Caco-2 (cell line): ENCODE data around the gene TSHZ3. TPM values are rescaled to one million over a fixed set of nuclear protein-coding genes. Genes with fewer than 3 reads are reported as not detected.

ENCODE experiments used
- BruUV-seq: library from RNA; stranded (reverse); fragments of 400-500 nt; replicated peaks from 2 replicates; lab custom pipeline; 2021; lab: Mats Ljungman, UMichigan
- CTCF ChIA-PET: fragments of 300-600 bp; sonication (Branson Sonifier 250); formaldehyde crosslinking; loops from one replicate; lab custom pipeline; 2022; ENCODE audit warnings: antibody characterized with exemption; lab: Charles Lee
- POLR2A ChIA-PET: fragments of 300-600 bp; sonication (Branson Sonifier 250); formaldehyde crosslinking; loops from one replicate; lab custom pipeline; 2022; ENCODE audit warnings: antibody characterized with exemption; lab: Charles Lee
- DNase-seq, 2 experiments: peaks; one replicate each; pipeline versions ENCODE4 v3.0.0 to v3.0.0-alpha.2; 2020 to 2022
- H3K27me3 ChIP-seq: replicated peaks from 2 replicates; pipeline ENCODE4 v1.6.0; 2011; ENCODE audit warnings: low read length; ENCODE audit not compliant: control insufficient read depth, insufficient read depth
- H3K36me3 ChIP-seq: 2 replicates; pipeline ENCODE4 v1.5.1; 2011; ENCODE audit warnings: low read length; ENCODE audit not compliant: control insufficient read depth, insufficient read depth
- H3K4me1 ChIP-seq: fragments of 250-450 bp; sonication (Bioruptor Pico); 2 replicates; pipeline ENCODE4 v1.5.1; 2020; ENCODE audit warnings: mild to moderate bottlenecking
- H3K4me3 ChIP-seq: 2 replicates; pipeline ENCODE4 v1.5.1; 2011; ENCODE audit warnings: low read depth, mild to moderate bottlenecking, control low read depth, low read length
- H3K9me3 ChIP-seq: fragments of 250-450 bp; sonication (Bioruptor Pico); 2 replicates; pipeline ENCODE4 v1.5.1; 2020; ENCODE audit warnings: mild to moderate bottlenecking, moderate library complexity
- H3K27ac Mint-ChIP-seq: one replicate; pipeline ENCODE4 v1.8.0; 2022; ENCODE audit warnings: mixed read lengths; ENCODE audit not compliant: unreplicated experiment
- H3K27me3 Mint-ChIP-seq: one replicate; pipeline ENCODE4 v1.8.0; 2022; ENCODE audit warnings: mixed read lengths; ENCODE audit not compliant: insufficient read depth, unreplicated experiment
- H3K36me3 Mint-ChIP-seq: one replicate; pipeline ENCODE4 v1.8.0; 2022; ENCODE audit warnings: mild to moderate bottlenecking, mixed read lengths; ENCODE audit not compliant: insufficient read depth, unreplicated experiment
- H3K4me1 Mint-ChIP-seq: one replicate; pipeline ENCODE4 v1.8.0; 2022; ENCODE audit warnings: low read depth, mixed read lengths; ENCODE audit not compliant: unreplicated experiment
- H3K4me3 Mint-ChIP-seq: one replicate; pipeline ENCODE4 v1.8.0; 2022; ENCODE audit warnings: mild to moderate bottlenecking, moderate library complexity, mixed read lengths; ENCODE audit not compliant: unreplicated experiment
- H3K9me3 Mint-ChIP-seq: one replicate; pipeline ENCODE4 v1.8.0; 2022; ENCODE audit warnings: mixed read lengths; ENCODE audit not compliant: unreplicated experiment
- CTCF ChIP-seq, 2 experiments: fragments of 200-600 bp in 1 of 2; IDR thresholded peaks; 1 replicate in 1 of 2; 2 replicates in 1 of 2; pipeline versions ENCODE4 v1.5.1 to v1.8.0; 2011 to 2022; ENCODE audit warnings: antibody characterized with exemption in 1 of 2, control low read depth in 1 of 2, inconsistent platforms in 1 of 2, low read depth in 1 of 2, low read length in 1 of 2, mild to moderate bottlenecking in 1 of 2, moderate library complexity in 1 of 2; ENCODE audit not compliant: insufficient read depth in 1 of 2, severe bottlenecking in 1 of 2, unreplicated experiment in 1 of 2
- intact Hi-C: fragments of 100-400 bp; cut with micrococcal nuclease; formaldehyde crosslinking; loops from one replicate; pipeline ENCODE4 v1.10.0; 2022; ENCODE audit not compliant: unreplicated experiment
- total RNA-seq: library from RNA; stranded (reverse); gene quantifications from 2 replicates; pipeline ENCODE4 v1.2.3, GENCODE V29; 2022

TSHZ3 gene
- total RNA-seq, 1 experiment from 2014 or later, result not detected

DNA sequence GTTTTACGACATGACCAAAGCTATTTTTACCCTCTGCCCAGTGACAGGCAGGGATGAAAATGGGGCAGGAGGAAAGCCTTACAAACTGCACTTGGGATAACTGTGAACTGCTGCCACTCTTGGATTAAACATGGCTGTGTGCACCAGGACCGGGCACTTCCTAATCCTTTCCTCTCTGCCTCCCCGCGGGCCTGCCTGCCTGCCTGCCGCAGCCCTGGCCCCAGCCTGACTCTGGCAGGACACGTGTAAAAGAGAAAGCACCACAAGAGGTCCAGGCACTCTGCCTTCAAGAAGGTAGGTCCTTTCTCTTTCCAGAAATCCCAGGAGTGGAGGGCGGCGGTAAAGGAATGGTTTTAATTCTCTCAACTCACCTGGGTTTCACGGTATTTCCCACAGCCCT, 4.8 kb downstream of the TSHZ3 start:
- Mint-ChIP-seq H3K27ac (no peak overlapping the region), H3K4me3 (no peak overlapping the region), H3K9me3 (no peaks in the 10 kb centered on the region), H3K4me1 (no peaks in the 10 kb centered on the region), H3K36me3 (no peaks in the 10 kb centered on the region), H3K27me3 (peaks cover 25% of the 10 kb centered on the region)
- Histone ChIP-seq H3K36me3 (no peaks in the 10 kb centered on the region), H3K4me1 (no peaks in the 10 kb centered on the region), H3K27me3 (no peaks in the 10 kb centered on the region), H3K4me3 (no peak overlapping the region), H3K9me3 (no peaks in the 10 kb centered on the region)
- intact Hi-C loops, result no loop called here
- BruUV-seq, result no TSS peak
- DNase-seq, result no peak
- no peak for TF ChIP-seq CTCF (IDR thresholded peaks at IDR 0.05; ENCODE audit: insufficient read depth in 1 of 2, low read depth in 1 of 2, low read length in 1 of 2, severe bottlenecking in 1 of 2, unreplicated experiment in 1 of 2)
- ChIA-PET CTCF (no interaction called here), POLR2A (no interaction called here)

GRCh38 chr19:31342926-31343325, 6.3 kb downstream of the TSHZ3 start:
- ChIA-PET POLR2A (no interaction called here), CTCF (no interaction called here)
- H3K9me3 ChIP-seq, result no peaks in the 10 kb centered on the region
- Mint-ChIP-seq H3K4me3 (no peak overlapping the region), H3K36me3 (no peaks in the 10 kb centered on the region), H3K4me1 (no peaks in the 10 kb centered on the region), H3K27me3 (peaks cover 31% of the 10 kb centered on the region), H3K9me3 (no peaks in the 10 kb centered on the region), H3K27ac (no peak overlapping the region)
- H3K27me3 ChIP-seq, result no peaks in the 10 kb centered on the region
- BruUV-seq, result no TSS peak
- no peak overlapping the region for H3K4me3 ChIP-seq
- no peaks in the 10 kb centered on the region for H3K4me1 ChIP-seq
- no peak for DNase-seq
- no peak for TF ChIP-seq CTCF (IDR thresholded peaks at IDR 0.05; ENCODE audit: insufficient read depth in 1 of 2, low read depth in 1 of 2, low read length in 1 of 2, severe bottlenecking in 1 of 2, unreplicated experiment in 1 of 2)
- no peaks in the 10 kb centered on the region for H3K36me3 ChIP-seq
- intact Hi-C loops, result no loop called here

DNA sequence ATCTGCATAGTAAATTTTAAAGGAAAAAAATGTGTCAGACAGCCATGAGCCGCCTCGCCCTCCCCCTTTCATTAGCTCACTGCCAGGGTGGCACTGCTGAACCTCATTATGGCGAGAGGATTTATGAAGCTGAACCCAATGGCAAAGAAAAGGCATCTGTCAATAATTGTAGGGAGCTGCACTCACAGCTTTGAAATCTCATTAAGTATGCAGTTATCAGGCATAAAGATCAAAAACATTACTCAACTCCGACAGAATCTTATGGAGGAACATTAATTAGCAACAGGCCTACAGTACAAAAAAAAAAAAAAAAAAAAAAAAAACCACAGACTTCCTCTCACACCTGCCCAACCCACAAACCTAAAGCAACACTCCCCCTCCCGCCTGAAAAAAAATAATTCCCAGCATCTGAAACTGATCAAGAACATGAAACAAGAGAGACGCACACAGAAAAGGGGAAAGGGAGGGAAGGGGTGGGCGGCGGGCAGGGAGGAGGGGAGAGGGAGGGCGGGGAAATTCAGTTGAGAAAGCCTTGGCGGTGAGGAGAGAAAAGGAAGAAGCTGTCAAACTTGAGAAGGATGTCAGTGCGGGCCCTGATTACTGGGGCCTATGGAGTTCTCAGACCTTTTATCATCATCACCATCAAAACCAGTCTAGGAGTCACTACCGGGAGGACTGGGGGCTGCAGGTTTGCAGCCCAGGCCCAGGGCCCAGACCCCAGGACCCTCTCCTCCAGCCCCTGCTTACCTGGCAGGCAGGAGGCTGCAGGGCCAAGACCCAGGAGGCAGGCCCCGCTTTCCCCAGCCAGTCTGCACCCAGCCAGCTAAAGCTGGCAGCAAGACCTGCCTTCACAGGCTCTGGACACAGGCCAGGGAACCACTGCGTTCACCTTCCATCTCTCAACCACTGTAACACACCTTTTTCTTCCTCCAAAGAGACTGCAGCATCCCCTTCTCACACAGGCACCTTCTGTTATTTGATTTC, 8.9 kb downstream of the TSHZ3 start:
- H3K9me3 ChIP-seq, result no peaks in the 10 kb centered on the region
- H3K27me3 ChIP-seq, result no peaks in the 10 kb centered on the region
- H3K4me1 ChIP-seq, result no peaks in the 10 kb centered on the region
- Mint-ChIP-seq H3K27ac (no peak overlapping the region), H3K27me3 (peaks cover 31% of the 10 kb centered on the region), H3K9me3 (no peaks in the 10 kb centered on the region), H3K4me1 (no peaks in the 10 kb centered on the region), H3K4me3 (no peak overlapping the region), H3K36me3 (no peaks in the 10 kb centered on the region)
- no peak overlapping the region for H3K4me3 ChIP-seq
- POLR2A ChIA-PET, result no interaction called here
- BruUV-seq, result no TSS peak
- CTCF ChIA-PET, result no interaction called here
- no peaks in the 10 kb centered on the region for H3K36me3 ChIP-seq
- intact Hi-C loops, result no loop called here
- TF ChIP-seq CTCF (IDR thresholded peaks at IDR 0.05; ENCODE audit: insufficient read depth in 1 of 2, low read depth in 1 of 2, low read length in 1 of 2, severe bottlenecking in 1 of 2, unreplicated experiment in 1 of 2), result no peak
- DNase-seq, result no peak
